ENCODE measurements around the gene TMEM184C.

Gene TMEM184C

GRCh38 chr4:147674073-147674472, 56.9 kb downstream of the TMEM184C start:
- DNase-seq, result peak; percentile 29

- DNase-seq, result no peak
These were observed 57.3 kb downstream of the TMEM184C start for GRCh38 chr4:147674496-147674895.

- no peak for DNase-seq
These were observed 60.9 kb downstream of the TMEM184C start for GRCh38 chr4:147678106-147678505.

GRCh38 chr4:147678796-147679549, 61.8 kb downstream of the TMEM184C start:
- no peak for DNase-seq

- DNase-seq, result no peak
These were observed 65.6 kb downstream of the TMEM184C start for GRCh38 chr4:147682755-147683154.

GRCh38 chr4:147683188-147683591, 66.0 kb downstream of the TMEM184C start:
- no peak for DNase-seq

GRCh38 chr4:147683717-147684700, 66.8 kb downstream of the TMEM184C start, which contains the start of gene PRMT9:
TSS of gene PRMT9 (minus strand) at chr4:147684163. CDS start at chr4:147683987, 176 bp downstream.
- peak; percentile 83 for DNase-seq

GRCh38 chr4:147689067-147689466, 71.9 kb downstream of the TMEM184C start:
- DNase-seq, result no peak

GRCh38 chr4:147691820-147692219, 74.6 kb downstream of the TMEM184C start:
- no peak for DNase-seq

- no peak for DNase-seq
These were observed 76.0 kb downstream of the TMEM184C start for GRCh38 chr4:147693218-147693617.

- DNase-seq, result no peak
These were observed 79.7 kb downstream of the TMEM184C start for GRCh38 chr4:147696866-147697265.

- DNase-seq, result no peak
These were observed 87.6 kb downstream of the TMEM184C start for GRCh38 chr4:147704846-147705245.

GRCh38 chr4:147707892-147708672, 90.9 kb downstream of the TMEM184C start:
- DNase-seq, result no peak

GRCh38 chr4:147709999-147710398, 92.8 kb downstream of the TMEM184C start:
- no peak for DNase-seq

- DNase-seq, result no peak
These were observed 97.6 kb downstream of the TMEM184C start for GRCh38 chr4:147714575-147715401.

GRCh38 chr4:147717878-147718277, 100.7 kb downstream of the TMEM184C start:
- DNase-seq, result no peak

Measured in COR-L47 (cell line).